ENCODE measurements around the gene SMTN. TPM values are rescaled to one million over a fixed set of nuclear protein-coding genes. Genes with fewer than 3 reads are reported as not detected.

The SMTN gene
- total and polyA plus RNA-seq, 8 donors, result 71.0 to 99.7 (median 88.2) TPM

DNA sequence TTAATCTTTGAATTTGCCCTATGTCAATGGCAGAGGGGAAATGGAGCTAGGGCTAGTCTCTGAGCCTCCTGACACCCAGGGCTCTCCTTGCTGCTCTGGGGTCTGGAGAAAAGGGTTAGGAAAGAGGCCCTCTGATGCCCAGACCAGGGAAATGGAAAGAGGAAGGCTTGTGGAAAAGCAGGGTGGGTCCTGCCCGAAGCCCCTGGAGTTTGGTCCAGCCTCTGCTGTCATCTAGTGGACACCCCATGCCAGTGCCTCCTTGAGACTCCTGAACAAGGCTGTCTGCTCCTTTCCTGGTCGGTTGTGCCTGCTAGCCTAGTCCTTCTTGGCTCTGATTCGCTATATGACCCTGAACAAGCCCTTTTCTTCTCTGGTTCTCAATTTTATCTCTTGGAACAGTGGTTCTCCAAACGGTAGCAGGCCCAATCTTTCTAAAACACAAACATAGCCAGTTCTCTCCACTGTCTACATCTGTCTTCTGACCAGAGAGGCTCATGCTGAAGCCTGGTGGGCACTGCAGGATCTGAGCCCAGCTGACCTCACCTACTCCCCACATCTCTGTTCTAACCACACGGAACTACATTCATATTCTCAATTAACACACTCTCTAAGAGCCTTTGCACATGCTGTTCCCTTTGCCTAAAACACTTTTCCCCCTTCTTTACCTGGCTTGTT is 68.0 kb downstream of the SMTN start:
- no peaks in the 10 kb centered on the region for H3K36me3 ChIP-seq
- no peaks in the 10 kb centered on the region for H3K4me1 ChIP-seq
- H3K9me3 ChIP-seq, result peaks cover 0 to 7% of the 10 kb centered on the region in 2 donors
- no peaks in the 10 kb centered on the region for H3K27me3 ChIP-seq
- no peak overlapping the region for H3K4me3 ChIP-seq
- peak; percentile 99 for ATAC-seq
- no peak overlapping the region for H3K27ac ChIP-seq
- TF ChIP-seq, protein P1, sequence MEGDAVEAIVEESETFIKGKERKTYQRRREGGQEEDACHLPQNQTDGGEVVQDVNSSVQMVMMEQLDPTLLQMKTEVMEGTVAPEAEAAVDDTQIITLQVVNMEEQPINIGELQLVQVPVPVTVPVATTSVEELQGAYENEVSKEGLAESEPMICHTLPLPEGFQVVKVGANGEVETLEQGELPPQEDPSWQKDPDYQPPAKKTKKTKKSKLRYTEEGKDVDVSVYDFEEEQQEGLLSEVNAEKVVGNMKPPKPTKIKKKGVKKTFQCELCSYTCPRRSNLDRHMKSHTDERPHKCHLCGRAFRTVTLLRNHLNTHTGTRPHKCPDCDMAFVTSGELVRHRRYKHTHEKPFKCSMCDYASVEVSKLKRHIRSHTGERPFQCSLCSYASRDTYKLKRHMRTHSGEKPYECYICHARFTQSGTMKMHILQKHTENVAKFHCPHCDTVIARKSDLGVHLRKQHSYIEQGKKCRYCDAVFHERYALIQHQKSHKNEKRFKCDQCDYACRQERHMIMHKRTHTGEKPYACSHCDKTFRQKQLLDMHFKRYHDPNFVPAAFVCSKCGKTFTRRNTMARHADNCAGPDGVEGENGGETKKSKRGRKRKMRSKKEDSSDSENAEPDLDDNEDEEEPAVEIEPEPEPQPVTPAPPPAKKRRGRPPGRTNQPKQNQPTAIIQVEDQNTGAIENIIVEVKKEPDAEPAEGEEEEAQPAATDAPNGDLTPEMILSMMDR (IDR thresholded peaks at IDR 0.05), result peak; percentile 78 to 85
- peak in 3 of 4 donors; percentile 39 to 77 (median 65) for DNase-seq
- intact Hi-C loops (cut with DNase I), result no loop called here

DNA sequence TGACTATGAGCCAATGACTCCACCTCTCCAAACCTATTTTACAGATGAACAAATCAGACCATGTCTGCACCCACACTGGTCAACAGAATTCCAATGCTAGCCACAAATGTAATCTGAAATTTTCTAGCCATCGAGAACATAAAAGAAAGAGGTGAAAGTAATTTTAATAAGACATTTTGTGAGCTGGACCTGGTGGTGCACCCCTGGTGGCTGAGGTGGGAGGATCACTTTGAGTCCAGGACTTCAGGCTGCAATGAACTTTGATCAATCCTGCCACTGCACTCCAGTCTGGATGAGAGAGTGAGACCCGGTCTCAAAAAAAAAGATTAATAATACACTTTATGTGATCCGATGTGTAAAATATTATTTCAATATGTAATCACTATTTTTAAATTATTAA is 69.5 kb downstream of the SMTN start:
- Histone ChIP-seq H3K9me3 (peaks cover 0 to 7% of the 10 kb centered on the region in 2 donors), H3K4me1 (no peaks in the 10 kb centered on the region), H3K27me3 (no peaks in the 10 kb centered on the region), H3K36me3 (no peaks in the 10 kb centered on the region), H3K27ac (no peak overlapping the region), H3K4me3 (no peak overlapping the region)
- ATAC-seq (no peak), DNase-seq (no peak)
- TF ChIP-seq, protein P1 (IDR thresholded peaks at IDR 0.05), result no peak
- intact Hi-C loops (cut with DNase I), result no loop called here

DNA sequence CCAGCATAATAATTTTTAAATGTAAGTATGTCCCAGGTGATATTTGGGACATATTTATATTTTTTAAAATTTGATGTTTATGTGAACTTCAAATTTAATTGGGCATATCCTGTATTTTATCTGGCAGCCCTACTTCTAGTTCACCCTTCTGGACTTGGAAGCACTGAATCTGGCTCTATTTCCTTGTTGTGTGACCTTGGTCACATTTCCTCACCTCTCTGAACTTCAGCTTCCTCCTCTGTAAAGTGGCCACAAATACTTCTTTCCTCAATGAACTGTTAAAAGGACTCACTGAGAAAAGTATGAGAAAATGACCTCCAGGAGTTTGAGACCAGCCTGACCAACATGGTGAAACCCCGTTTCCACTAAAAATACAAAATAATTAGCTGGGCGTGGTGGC is 70.8 kb downstream of the SMTN start:
- DNase-seq (no peak), ATAC-seq (no peak)
- Histone ChIP-seq H3K27me3 (no peaks in the 10 kb centered on the region), H3K4me3 (no peak overlapping the region), H3K9me3 (peaks cover 0 to 7% of the 10 kb centered on the region in 2 donors), H3K27ac (no peak overlapping the region), H3K4me1 (no peaks in the 10 kb centered on the region), H3K36me3 (no peaks in the 10 kb centered on the region)
- intact Hi-C loops (cut with DNase I), result no loop called here
- TF ChIP-seq, protein P1 (IDR thresholded peaks at IDR 0.05), result no peak

DNA sequence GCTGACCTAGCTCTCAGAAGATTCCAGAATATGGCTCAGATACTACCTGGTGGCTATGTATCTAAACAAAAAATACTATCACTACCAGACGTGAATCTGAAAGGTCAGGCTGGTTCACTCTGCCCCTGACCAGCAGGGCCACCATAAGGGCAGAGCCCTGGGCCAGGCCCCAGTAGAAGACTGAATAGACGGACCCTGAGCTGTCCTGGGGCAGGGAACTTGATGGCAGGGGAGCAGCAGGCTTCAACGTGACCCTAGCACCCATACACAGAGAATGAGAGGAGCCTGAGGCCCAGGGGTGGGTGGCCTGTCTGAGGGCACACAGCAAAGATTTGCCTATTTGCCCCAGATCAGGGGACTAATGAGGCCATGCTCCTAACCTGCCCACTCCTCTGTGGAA is 72.2 kb downstream of the SMTN start:
- H3K9me3 ChIP-seq, result no peaks in the 10 kb centered on the region
- H3K27me3 ChIP-seq, result no peaks in the 10 kb centered on the region
- H3K4me3 ChIP-seq, result no peak overlapping the region
- ATAC-seq (no peak), DNase-seq (no peak)
- TF ChIP-seq, protein P1 (IDR thresholded peaks at IDR 0.05), result no peak
- H3K4me1 ChIP-seq, result no peaks in the 10 kb centered on the region
- H3K36me3 ChIP-seq, result no peaks in the 10 kb centered on the region
- intact Hi-C loops (cut with DNase I), result no loop called here
- H3K27ac ChIP-seq, result no peak overlapping the region

Other genes with a start within 250 kb of the SMTN start
- 10 to 100 TPM; 24.7 to 29.8 TPM for gene MORC2, start 112.5 kb upstream of the SMTN start, total RNA-seq
- 10 to 100 TPM; 31.6 to 37.2 (median 34.9) TPM for gene MORC2, start 112.5 kb upstream of the SMTN start, polyA plus RNA-seq (ENCODE audit: insufficient read length in 6 of 6)
- 10 to 100 TPM; 56.4 to 78.0 TPM for gene TUG1, start 112.1 kb upstream of the SMTN start, total RNA-seq
- 100 to 1,000 TPM; 223 to 251 (median 234) TPM for gene TUG1, start 112.1 kb upstream of the SMTN start, polyA plus RNA-seq (ENCODE audit: insufficient read length in 6 of 6)
- 100 to 1,000 TPM in 1 of 2 donors, 10 to 100 TPM in 1; 80.0 to 115 TPM for gene SELENOM, start 26.2 kb downstream of the SMTN start, total RNA-seq
- 10 to 100 TPM in 3 of 6 donors, 1 to 10 TPM in 3; 7.8 to 19.8 (median 11.0) TPM for gene SELENOM, start 26.2 kb downstream of the SMTN start, polyA plus RNA-seq (ENCODE audit: insufficient read length in 6 of 6)
- gene INPP5J, start 41.6 kb downstream of the SMTN start, total RNA-seq, result 1 to 10 TPM; 3.8 to 4.0 TPM
- 1 to 10 TPM; 2.1 to 4.1 (median 2.7) TPM for gene INPP5J, start 41.6 kb downstream of the SMTN start, polyA plus RNA-seq (ENCODE audit: insufficient read length in 6 of 6)
- 1 to 10 TPM; 4.3 to 9.9 TPM for gene PLA2G3, start 59.2 kb downstream of the SMTN start, total RNA-seq
- under 1 TPM in 5 of 6 donors, not detected in 1; 0.06 to 0.23 (median 0.14) TPM for gene PLA2G3, start 59.2 kb downstream of the SMTN start, polyA plus RNA-seq (ENCODE audit: insufficient read length in 6 of 6)
- gene RNF185, start 78.9 kb downstream of the SMTN start, total RNA-seq, result 10 to 100 TPM; 28.2 to 34.3 TPM
- 10 to 100 TPM; 35.9 to 38.8 (median 38.3) TPM for gene RNF185, start 78.9 kb downstream of the SMTN start, polyA plus RNA-seq (ENCODE audit: insufficient read length in 6 of 6)
- 10 to 100 TPM; 68.7 to 87.6 TPM for gene LIMK2, start 131.0 kb downstream of the SMTN start, total RNA-seq
- gene LIMK2, start 131.0 kb downstream of the SMTN start, polyA plus RNA-seq (ENCODE audit: insufficient read length in 6 of 6), result 10 to 100 TPM; 47.4 to 58.7 (median 52.0) TPM
- gene PIK3IP1, start 211.2 kb downstream of the SMTN start, total RNA-seq, result 10 to 100 TPM; 12.8 to 41.5 TPM
- gene PIK3IP1, start 211.2 kb downstream of the SMTN start, polyA plus RNA-seq (ENCODE audit: insufficient read length in 6 of 6), result 10 to 100 TPM; 11.1 to 15.1 (median 11.9) TPM

Data from left lung (tissue), 10 donors.